Loucy (cell line): ENCODE results near the gene MAP4K2.
A peak's percentile ranks its signal among the peaks of the same experiment; 100 is the strongest.

ENCODE experiments used
- H2AFZ ChIP-seq: fragments of 200-600 bp; sonication (generic); 2 replicates; pipeline ENCODE4 v1.6.0; 2016; ENCODE audit warnings: antibody characterized with exemption, mild to moderate bottlenecking, low read length, moderate library complexity
- H3F3A ChIP-seq: fragments of 200-600 bp; 2 replicates; pipeline ENCODE4 v1.6.0; 2016; ENCODE audit warnings: antibody characterized with exemption, low read depth, mild to moderate bottlenecking
- H3K27me3 ChIP-seq: fragments of 200-600 bp; sonication (generic); 2 replicates; pipeline ENCODE4 v1.6.1; 2014; ENCODE audit warnings: low read length, mild to moderate bottlenecking; ENCODE audit not compliant: insufficient read depth, poor library complexity, severe bottlenecking
- H3K36me3 ChIP-seq: fragments of 200-600 bp; sonication (generic); 2 replicates; pipeline ENCODE4 v1.6.1; 2016; ENCODE audit warnings: low read length; ENCODE audit not compliant: insufficient read depth
- H3K4me1 ChIP-seq: fragments of 200-600 bp; sonication (generic); 2 replicates; pipeline ENCODE4 v1.5.1; 2014; ENCODE audit warnings: low read length, mild to moderate bottlenecking; ENCODE audit not compliant: insufficient read depth, poor library complexity, severe bottlenecking
- H3K4me2 ChIP-seq: fragments of 200-600 bp; sonication (generic); 2 replicates; pipeline ENCODE4 v1.6.0; 2014; ENCODE audit warnings: antibody characterized with exemption, low read length, low read depth, mild to moderate bottlenecking; ENCODE audit not compliant: poor library complexity, severe bottlenecking
- H3K4me3 ChIP-seq: fragments of 200-600 bp; sonication (generic); 2 replicates; pipeline ENCODE4 v1.5.1; 2014; ENCODE audit warnings: low read length, mild to moderate bottlenecking, mixed read lengths; ENCODE audit not compliant: poor library complexity, severe bottlenecking
- H3K79me2 ChIP-seq: fragments of 200-600 bp; sonication (generic); 2 replicates; pipeline ENCODE4 v1.6.1; 2014; ENCODE audit warnings: low read length; ENCODE audit not compliant: insufficient read depth
- H3K9ac ChIP-seq: fragments of 200-600 bp; sonication (generic); 2 replicates; pipeline ENCODE4 v1.6.0; 2014; ENCODE audit warnings: mild to moderate bottlenecking, low read depth, low read length, moderate library complexity; ENCODE audit not compliant: poor library complexity, severe bottlenecking
- H3K9me2 ChIP-seq: fragments of 200-600 bp; sonication (generic); replicated peaks from 2 replicates; pipeline ENCODE4 v1.6.1; 2016; ENCODE audit warnings: low read depth, low read length, mixed read lengths
- H3K9me3 ChIP-seq: fragments of 200-600 bp; sonication (generic); 2 replicates; pipeline ENCODE4 v1.6.1; 2014; ENCODE audit warnings: mild to moderate bottlenecking, antibody characterized with exemption, low read length, low read depth; ENCODE audit not compliant: insufficient read depth
- H4K20me1 ChIP-seq: fragments of 200-600 bp; sonication (generic); 2 replicates; pipeline ENCODE4 v1.6.0; 2014; ENCODE audit warnings: antibody characterized with exemption, low read length, mild to moderate bottlenecking; ENCODE audit not compliant: insufficient read depth, poor library complexity, severe bottlenecking
- EZH2phosphoT487 ChIP-seq: fragments of 200-600 bp; IDR thresholded peaks from 2 replicates; pipeline ENCODE4 v1.6.1; 2018; ENCODE audit warnings: antibody characterized with exemption, mild to moderate bottlenecking, moderate library complexity, borderline replicate concordance
- TF ChIP-seq, protein P1 (sequence below): fragments of 200-600 bp; sonication (generic); conservative IDR thresholded peaks from 2 replicates; pipeline ENCODE4 v1.5.1; 2014; ENCODE audit warnings: mild to moderate bottlenecking, antibody characterized with exemption, low read length

MAP4K2 gene

DNA sequence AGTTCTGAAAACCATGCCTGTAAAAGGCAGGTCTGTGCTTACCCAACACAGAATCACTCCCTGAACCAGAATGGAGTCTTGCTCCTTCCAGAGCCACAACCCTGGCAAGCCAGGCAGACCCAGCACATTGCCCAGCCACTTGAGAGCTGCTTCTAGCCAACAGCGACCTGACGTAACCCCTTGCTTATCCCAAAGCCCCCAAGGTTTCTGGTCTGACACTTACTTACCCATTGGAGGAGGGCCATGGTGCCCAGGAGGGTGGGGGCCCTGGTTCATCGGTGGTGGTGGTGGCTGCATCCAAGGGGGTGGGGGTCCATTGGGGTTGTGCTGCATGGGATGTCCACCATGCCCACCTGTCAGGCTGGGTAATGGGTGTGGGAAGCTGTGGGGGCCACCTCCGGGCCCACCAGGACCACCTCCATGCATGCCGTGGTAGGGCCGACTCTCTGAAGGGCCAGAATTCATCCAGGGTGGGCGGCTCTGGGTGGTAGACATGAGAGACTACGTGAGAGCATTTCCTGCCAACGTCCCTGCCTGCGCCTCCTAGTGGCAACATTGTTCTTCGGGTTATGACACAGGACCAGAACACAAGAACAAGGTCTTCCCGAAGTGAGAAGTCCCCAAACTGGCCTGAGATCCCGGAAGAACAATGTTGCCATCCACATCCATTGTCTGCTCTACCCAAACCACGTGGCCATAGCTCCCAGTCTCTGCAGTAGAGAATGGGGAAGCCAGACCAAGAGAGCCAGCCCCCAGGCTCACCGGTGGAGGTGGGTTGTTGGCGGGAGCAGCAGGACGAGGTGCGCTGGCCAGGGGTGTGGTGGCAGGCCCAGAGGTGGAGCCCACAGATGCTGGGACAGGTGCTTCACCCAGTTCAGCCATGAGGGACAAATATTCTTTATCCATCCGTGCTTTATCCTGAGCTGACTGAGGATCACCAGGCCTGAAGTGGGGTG, 35.4 kb downstream of the MAP4K2 start:
- Histone ChIP-seq H3K9me3 (no peaks in the 10 kb centered on the region), H3K79me2 (peaks cover 88% of the 10 kb centered on the region), H3K9me2 (no peaks in the 10 kb centered on the region), H3K4me1 (peaks cover 53% of the 10 kb centered on the region), H3K36me3 (peaks cover 93% of the 10 kb centered on the region), H3K27me3 (no peaks in the 10 kb centered on the region), H3F3A (peaks cover 45% of the 10 kb centered on the region), H4K20me1 (peaks cover 98% of the 10 kb centered on the region), H2AFZ (no peak overlapping the region), H3K4me3 (peak overlapping the region; percentile 4), H3K4me2 (peak overlapping the region; percentile 32), H3K9ac (no peak overlapping the region)
- TF ChIP-seq EZH2phosphoT487, result no peak
- TF ChIP-seq, protein P1, sequence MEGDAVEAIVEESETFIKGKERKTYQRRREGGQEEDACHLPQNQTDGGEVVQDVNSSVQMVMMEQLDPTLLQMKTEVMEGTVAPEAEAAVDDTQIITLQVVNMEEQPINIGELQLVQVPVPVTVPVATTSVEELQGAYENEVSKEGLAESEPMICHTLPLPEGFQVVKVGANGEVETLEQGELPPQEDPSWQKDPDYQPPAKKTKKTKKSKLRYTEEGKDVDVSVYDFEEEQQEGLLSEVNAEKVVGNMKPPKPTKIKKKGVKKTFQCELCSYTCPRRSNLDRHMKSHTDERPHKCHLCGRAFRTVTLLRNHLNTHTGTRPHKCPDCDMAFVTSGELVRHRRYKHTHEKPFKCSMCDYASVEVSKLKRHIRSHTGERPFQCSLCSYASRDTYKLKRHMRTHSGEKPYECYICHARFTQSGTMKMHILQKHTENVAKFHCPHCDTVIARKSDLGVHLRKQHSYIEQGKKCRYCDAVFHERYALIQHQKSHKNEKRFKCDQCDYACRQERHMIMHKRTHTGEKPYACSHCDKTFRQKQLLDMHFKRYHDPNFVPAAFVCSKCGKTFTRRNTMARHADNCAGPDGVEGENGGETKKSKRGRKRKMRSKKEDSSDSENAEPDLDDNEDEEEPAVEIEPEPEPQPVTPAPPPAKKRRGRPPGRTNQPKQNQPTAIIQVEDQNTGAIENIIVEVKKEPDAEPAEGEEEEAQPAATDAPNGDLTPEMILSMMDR, result peak; percentile 90

DNA sequence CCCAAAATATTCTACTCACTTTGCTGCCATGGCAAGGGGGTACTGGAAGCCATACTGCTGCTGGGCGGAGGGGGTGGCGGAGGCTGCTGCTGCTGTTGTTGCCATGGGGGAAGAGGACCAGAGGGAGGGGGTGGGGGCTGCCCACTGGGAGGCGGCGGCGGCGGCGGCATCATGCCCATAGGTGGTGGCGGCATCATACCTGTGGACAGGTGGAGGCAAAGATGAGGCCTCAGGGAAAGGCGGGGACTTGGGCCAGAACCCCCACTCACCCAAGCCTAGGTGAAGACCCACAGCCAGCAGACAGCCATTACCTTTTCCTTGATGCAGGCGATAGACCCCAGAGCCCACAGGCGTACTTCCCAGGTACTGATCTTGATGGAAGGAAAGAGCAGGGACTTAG, 36.1 kb downstream of the MAP4K2 start:
- H3K79me2 ChIP-seq, result peaks cover 85% of the 10 kb centered on the region
- H3K9me3 ChIP-seq, result no peaks in the 10 kb centered on the region
- TF ChIP-seq, protein P1, result no peak
- no peak for TF ChIP-seq EZH2phosphoT487
- peaks cover 40% of the 10 kb centered on the region for H3F3A ChIP-seq
- H3K4me2 ChIP-seq, result no peak overlapping the region
- H3K36me3 ChIP-seq, result peaks cover 91% of the 10 kb centered on the region
- H3K9ac ChIP-seq, result no peak overlapping the region
- H2AFZ ChIP-seq, result no peak overlapping the region
- peaks cover 97% of the 10 kb centered on the region for H4K20me1 ChIP-seq
- H3K27me3 ChIP-seq, result no peaks in the 10 kb centered on the region
- H3K9me2 ChIP-seq, result no peaks in the 10 kb centered on the region
- peak overlapping the region; percentile 4 for H3K4me3 ChIP-seq
- H3K4me1 ChIP-seq, result peaks cover 51% of the 10 kb centered on the region

DNA sequence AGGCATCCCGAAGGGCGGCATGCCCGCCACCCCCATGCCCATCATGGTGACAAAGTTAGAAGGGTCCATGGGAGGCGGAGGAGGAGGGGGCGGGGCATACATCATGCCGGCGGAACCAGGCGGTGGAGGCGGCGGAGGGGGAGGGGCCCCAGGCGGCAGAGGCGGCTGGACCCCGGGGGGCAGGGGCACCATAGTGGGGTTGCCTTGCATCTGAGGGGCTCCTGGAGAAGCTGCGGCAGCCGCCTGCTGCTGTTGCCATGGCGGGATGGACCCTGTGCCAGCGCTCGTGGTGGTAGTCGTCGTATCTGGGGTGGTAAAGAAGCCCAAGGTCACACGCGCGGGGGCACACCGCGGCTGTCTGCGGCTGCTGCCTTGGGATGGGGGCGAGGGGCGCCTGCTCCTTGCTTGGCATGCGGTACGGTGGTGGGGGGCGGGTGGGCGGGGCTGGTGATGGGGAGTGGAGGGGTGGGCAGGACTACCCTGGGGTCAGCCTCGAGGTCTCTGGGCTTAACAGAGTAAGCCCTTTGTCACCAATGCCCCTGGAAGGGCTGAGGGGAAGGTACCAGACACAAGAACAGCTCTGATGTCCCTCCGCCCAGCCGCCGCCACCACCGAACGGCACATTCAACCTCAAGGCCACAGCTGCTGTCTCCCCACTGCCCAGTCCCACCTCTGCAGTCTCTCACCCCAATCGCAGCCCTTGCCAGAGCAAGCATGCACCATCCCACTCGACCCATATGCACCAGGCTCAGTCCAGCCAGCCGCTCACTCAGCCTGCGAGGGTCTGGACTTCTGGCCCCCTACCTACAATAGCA, 37.0 kb downstream of the MAP4K2 start:
- Histone ChIP-seq H3F3A (peaks cover 36% of the 10 kb centered on the region), H3K9me3 (no peaks in the 10 kb centered on the region), H2AFZ (no peak overlapping the region), H3K9me2 (no peaks in the 10 kb centered on the region), H3K4me3 (no peak overlapping the region), H3K27me3 (no peaks in the 10 kb centered on the region), H3K79me2 (peaks cover 77% of the 10 kb centered on the region), H3K9ac (no peak overlapping the region), H3K4me1 (peaks cover 46% of the 10 kb centered on the region), H4K20me1 (peaks cover 90% of the 10 kb centered on the region), H3K36me3 (peaks cover 83% of the 10 kb centered on the region), H3K4me2 (no peak overlapping the region)
- TF ChIP-seq EZH2phosphoT487, result no peak
- TF ChIP-seq, protein P1, result no peak
